ENCODE data around the gene CD80. TPM values are rescaled to one million over a fixed set of nuclear protein-coding genes. Genes with fewer than 3 reads are reported as not detected.

CD80 gene
- total and polyA plus RNA-seq, 9 of the 15 experiments (the other 6 are each of a cell fraction or from before 2014, with no cell fraction given), result 3.0 to 8.2 (median 5.7) TPM

DNA sequence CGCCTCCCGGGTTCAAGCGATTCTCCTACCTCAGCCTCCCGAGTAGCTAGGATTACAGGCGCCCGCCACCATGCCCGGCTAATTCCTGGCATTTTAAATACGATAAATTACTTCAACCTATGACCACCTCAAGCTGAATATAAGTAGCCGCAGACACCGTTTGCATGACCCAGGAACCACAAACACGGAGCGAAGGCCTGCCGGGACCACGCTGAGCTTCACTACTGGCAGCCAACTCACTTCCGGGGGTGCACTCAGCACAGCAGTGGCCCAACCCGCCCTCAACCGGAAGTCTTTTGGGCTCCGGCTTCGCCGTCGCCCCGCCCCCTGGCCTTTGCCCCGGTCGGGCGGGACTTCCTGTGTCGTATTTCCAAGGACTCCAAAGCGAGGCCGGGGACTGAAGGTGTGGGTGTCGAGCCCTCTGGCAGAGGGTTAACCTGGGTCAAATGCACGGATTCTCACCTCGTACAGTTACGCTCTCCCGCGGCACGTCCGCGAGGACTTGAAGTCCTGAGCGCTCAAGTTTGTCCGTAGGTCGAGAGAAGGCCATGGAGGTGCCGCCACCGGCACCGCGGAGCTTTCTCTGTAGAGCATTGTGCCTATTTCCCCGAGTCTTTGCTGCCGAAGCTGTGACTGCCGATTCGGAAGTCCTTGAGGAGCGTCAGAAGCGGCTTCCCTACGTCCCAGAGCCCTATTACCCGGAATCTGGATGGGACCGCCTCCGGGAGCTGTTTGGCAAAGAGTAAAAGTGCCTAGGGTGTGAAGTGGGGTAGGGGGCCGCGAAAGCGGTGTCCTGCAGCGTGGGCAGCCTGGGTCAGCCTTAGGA is 61.0 kb downstream of the CD80 start, which contains the start of gene TIMMDC1 (continued):
- TF ChIP-seq SPI1 (IDR thresholded peaks at IDR 0.05; ENCODE audit: borderline replicate concordance, low read depth, low read length), result 0 out of 2 replicates have a peak, but pooled peaks have one; percentile 16
- no peak for TF ChIP-seq RBM25 (IDR thresholded peaks at IDR 0.05; ENCODE audit: low read depth, low read length, severe bottlenecking)
- 0 out of 2 replicates have a peak, but pooled peaks have one; percentile 34 for TF ChIP-seq RNF2 (IDR thresholded peaks at IDR 0.05)
- TF ChIP-seq ETV1 (tag; conservative IDR thresholded peaks at IDR 0.05; ENCODE audit: low read depth), result peak; percentile 78
- peak; percentile 89 for TF ChIP-seq TBP (optimal IDR thresholded peaks at IDR 0.05; ENCODE audit: low read depth, low read length)
- peak; percentile 90 for TF ChIP-seq ELF1 (tag; IDR thresholded peaks at IDR 0.05)
- TF ChIP-seq ZFX (CRISPR knock-in tag; IDR thresholded peaks at IDR 0.05), result peak; percentile 81
- peak; percentile 95 for TF ChIP-seq GABPB1 (CRISPR knock-in tag; IDR thresholded peaks at IDR 0.05)
- 0 out of 2 replicates have a peak, but pooled peaks have one; percentile 6 for TF ChIP-seq NFIC (IDR thresholded peaks at IDR 0.05)
- TF ChIP-seq PURB (CRISPR knock-in tag; IDR thresholded peaks at IDR 0.05; ENCODE audit: low read depth), result no peak
- peak; percentile 43; the same call in 1 of the 2 replicates for TF ChIP-seq GTF2E2 (tag; IDR thresholded peaks at IDR 0.05)
- TF ChIP-seq, protein P1, sequence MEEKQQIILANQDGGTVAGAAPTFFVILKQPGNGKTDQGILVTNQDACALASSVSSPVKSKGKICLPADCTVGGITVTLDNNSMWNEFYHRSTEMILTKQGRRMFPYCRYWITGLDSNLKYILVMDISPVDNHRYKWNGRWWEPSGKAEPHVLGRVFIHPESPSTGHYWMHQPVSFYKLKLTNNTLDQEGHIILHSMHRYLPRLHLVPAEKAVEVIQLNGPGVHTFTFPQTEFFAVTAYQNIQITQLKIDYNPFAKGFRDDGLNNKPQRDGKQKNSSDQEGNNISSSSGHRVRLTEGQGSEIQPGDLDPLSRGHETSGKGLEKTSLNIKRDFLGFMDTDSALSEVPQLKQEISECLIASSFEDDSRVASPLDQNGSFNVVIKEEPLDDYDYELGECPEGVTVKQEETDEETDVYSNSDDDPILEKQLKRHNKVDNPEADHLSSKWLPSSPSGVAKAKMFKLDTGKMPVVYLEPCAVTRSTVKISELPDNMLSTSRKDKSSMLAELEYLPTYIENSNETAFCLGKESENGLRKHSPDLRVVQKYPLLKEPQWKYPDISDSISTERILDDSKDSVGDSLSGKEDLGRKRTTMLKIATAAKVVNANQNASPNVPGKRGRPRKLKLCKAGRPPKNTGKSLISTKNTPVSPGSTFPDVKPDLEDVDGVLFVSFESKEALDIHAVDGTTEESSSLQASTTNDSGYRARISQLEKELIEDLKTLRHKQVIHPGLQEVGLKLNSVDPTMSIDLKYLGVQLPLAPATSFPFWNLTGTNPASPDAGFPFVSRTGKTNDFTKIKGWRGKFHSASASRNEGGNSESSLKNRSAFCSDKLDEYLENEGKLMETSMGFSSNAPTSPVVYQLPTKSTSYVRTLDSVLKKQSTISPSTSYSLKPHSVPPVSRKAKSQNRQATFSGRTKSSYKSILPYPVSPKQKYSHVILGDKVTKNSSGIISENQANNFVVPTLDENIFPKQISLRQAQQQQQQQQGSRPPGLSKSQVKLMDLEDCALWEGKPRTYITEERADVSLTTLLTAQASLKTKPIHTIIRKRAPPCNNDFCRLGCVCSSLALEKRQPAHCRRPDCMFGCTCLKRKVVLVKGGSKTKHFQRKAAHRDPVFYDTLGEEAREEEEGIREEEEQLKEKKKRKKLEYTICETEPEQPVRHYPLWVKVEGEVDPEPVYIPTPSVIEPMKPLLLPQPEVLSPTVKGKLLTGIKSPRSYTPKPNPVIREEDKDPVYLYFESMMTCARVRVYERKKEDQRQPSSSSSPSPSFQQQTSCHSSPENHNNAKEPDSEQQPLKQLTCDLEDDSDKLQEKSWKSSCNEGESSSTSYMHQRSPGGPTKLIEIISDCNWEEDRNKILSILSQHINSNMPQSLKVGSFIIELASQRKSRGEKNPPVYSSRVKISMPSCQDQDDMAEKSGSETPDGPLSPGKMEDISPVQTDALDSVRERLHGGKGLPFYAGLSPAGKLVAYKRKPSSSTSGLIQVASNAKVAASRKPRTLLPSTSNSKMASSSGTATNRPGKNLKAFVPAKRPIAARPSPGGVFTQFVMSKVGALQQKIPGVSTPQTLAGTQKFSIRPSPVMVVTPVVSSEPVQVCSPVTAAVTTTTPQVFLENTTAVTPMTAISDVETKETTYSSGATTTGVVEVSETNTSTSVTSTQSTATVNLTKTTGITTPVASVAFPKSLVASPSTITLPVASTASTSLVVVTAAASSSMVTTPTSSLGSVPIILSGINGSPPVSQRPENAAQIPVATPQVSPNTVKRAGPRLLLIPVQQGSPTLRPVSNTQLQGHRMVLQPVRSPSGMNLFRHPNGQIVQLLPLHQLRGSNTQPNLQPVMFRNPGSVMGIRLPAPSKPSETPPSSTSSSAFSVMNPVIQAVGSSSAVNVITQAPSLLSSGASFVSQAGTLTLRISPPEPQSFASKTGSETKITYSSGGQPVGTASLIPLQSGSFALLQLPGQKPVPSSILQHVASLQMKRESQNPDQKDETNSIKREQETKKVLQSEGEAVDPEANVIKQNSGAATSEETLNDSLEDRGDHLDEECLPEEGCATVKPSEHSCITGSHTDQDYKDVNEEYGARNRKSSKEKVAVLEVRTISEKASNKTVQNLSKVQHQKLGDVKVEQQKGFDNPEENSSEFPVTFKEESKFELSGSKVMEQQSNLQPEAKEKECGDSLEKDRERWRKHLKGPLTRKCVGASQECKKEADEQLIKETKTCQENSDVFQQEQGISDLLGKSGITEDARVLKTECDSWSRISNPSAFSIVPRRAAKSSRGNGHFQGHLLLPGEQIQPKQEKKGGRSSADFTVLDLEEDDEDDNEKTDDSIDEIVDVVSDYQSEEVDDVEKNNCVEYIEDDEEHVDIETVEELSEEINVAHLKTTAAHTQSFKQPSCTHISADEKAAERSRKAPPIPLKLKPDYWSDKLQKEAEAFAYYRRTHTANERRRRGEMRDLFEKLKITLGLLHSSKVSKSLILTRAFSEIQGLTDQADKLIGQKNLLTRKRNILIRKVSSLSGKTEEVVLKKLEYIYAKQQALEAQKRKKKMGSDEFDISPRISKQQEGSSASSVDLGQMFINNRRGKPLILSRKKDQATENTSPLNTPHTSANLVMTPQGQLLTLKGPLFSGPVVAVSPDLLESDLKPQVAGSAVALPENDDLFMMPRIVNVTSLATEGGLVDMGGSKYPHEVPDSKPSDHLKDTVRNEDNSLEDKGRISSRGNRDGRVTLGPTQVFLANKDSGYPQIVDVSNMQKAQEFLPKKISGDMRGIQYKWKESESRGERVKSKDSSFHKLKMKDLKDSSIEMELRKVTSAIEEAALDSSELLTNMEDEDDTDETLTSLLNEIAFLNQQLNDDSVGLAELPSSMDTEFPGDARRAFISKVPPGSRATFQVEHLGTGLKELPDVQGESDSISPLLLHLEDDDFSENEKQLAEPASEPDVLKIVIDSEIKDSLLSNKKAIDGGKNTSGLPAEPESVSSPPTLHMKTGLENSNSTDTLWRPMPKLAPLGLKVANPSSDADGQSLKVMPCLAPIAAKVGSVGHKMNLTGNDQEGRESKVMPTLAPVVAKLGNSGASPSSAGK (IDR thresholded peaks at IDR 0.05), result peak; percentile 10
- peak in 2 of 3 experiments; percentile 21 to 22 for TF ChIP-seq YY1 (IDR thresholded peaks at IDR 0.05; ENCODE audit: borderline replicate concordance in 1 of 3, control insufficient read depth in 1 of 3, extremely low read depth in 1 of 3, insufficient read depth in 3 of 3, insufficient read length in 1 of 3, insufficient replicate concordance in 2 of 3, low read depth in 1 of 3, low read length in 2 of 3)
- TF ChIP-seq POLR2A (conservative IDR thresholded peaks at IDR 0.05), result peak; percentile 90

All from K562 (cell line).